PFSK-1 (cell line): ENCODE data around the gene EFCAB8.

Experiments
- FOXP2 ChIP-seq: optimal IDR thresholded peaks from 2 replicates; pipeline ENCODE3; 2011; ENCODE audit warnings: borderline replicate concordance, control low read depth, inconsistent platforms; ENCODE audit not compliant: insufficient read depth; ENCODE audit errors: extremely low read length, extremely low read depth
- POLR2AphosphoS5 ChIP-seq: IDR thresholded peaks from 2 replicates; pipeline ENCODE4 v1.6.1; 2012; ENCODE audit warnings: low read depth, mild to moderate bottlenecking, control low read depth, low read length, moderate library complexity
- SIN3A ChIP-seq: IDR thresholded peaks from 2 replicates; pipeline ENCODE4 v1.6.1; 2012; ENCODE audit warnings: mild to moderate bottlenecking, low read length, moderate library complexity, borderline replicate concordance; ENCODE audit not compliant: insufficient read depth
- TAF1 ChIP-seq: IDR thresholded peaks from 2 replicates; pipeline ENCODE4 v1.6.1; 2012; ENCODE audit warnings: low read length, control low read depth, borderline replicate concordance; ENCODE audit not compliant: insufficient read depth
- TF ChIP-seq, protein P1 (sequence below), 2 experiments: IDR thresholded peaks; 2 replicates each; pipeline versions ENCODE4 v1.6.1 to v1.8.0; 2011 to 2012; ENCODE audit warnings: low read depth in 2 of 2, low read length in 2 of 2, control low read depth in 1 of 2, inconsistent platforms in 1 of 2, mild to moderate bottlenecking in 1 of 2, moderate library complexity in 1 of 2; ENCODE audit not compliant: insufficient read depth in 1 of 2

Gene EFCAB8

DNA sequence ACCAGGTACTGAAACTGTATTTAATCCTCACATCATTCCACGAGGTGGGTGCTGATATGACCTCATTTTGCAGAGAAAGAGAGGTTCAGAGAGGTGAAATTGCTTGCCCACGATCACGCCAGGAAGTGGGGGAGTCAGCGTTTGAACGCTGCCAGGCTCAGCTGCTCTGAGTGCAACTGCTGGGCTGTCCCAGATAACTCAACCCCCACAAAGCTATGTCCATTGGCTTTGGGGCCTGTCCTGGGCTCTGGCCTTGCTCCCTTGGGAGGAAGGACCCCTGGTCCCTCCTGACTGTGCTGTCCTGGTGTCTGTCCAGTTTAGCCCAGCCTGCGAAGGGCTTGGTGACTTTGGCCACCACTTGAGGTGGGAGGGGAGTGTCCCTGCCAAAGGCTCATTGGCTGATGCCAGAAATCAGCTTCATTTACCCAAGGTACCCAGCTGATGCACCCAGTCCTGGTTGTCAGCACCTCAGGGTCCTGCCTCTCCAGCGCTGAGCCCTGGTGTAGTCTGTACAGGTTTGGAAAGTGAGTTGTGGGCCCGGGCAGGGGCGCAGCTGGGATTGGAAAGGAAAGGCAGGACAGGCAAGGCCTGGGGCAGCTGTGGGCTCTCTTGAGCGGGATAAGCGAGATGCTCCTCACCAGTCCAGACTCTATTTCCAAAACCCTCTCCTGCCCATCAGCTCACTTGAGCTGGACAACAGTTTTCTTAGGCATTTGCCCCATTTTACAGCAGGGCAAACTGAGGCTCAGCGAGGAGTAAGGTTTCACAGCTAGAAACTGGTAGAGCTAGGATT is 107.1 kb downstream of the EFCAB8 start:
- TF ChIP-seq POLR2AphosphoS5 (no peak), FOXP2 (no peak), SIN3A (no peak), TAF1 (no peak)
- TF ChIP-seq, protein P1, sequence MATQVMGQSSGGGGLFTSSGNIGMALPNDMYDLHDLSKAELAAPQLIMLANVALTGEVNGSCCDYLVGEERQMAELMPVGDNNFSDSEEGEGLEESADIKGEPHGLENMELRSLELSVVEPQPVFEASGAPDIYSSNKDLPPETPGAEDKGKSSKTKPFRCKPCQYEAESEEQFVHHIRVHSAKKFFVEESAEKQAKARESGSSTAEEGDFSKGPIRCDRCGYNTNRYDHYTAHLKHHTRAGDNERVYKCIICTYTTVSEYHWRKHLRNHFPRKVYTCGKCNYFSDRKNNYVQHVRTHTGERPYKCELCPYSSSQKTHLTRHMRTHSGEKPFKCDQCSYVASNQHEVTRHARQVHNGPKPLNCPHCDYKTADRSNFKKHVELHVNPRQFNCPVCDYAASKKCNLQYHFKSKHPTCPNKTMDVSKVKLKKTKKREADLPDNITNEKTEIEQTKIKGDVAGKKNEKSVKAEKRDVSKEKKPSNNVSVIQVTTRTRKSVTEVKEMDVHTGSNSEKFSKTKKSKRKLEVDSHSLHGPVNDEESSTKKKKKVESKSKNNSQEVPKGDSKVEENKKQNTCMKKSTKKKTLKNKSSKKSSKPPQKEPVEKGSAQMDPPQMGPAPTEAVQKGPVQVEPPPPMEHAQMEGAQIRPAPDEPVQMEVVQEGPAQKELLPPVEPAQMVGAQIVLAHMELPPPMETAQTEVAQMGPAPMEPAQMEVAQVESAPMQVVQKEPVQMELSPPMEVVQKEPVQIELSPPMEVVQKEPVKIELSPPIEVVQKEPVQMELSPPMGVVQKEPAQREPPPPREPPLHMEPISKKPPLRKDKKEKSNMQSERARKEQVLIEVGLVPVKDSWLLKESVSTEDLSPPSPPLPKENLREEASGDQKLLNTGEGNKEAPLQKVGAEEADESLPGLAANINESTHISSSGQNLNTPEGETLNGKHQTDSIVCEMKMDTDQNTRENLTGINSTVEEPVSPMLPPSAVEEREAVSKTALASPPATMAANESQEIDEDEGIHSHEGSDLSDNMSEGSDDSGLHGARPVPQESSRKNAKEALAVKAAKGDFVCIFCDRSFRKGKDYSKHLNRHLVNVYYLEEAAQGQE (IDR thresholded peaks at IDR 0.05; ENCODE audit: insufficient read depth in 1 of 2, low read depth in 2 of 2, low read length in 2 of 2), result no peak

DNA sequence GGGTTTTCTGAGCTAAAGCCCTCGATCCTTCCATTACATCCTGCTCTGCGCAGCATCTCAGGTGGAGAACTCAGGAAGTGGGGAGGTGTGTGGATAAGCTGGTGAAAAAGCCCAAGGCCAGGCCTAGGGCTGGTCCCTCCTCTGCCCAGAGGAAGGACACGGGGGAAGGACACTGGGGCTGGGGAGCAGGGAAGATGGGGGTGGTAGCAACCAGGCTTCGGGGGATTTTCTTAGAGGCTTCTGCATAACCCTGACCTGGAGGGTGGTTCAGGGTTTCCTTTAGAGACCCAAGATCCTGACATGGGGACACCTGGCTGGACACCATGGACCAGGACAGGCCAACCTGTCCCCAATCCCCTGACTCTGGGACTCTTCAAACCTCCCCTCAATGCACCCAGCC is 107.7 kb downstream of the EFCAB8 start:
- TF ChIP-seq TAF1, result no peak
- TF ChIP-seq POLR2AphosphoS5, result no peak
- TF ChIP-seq, protein P1 (IDR thresholded peaks at IDR 0.05; ENCODE audit: insufficient read depth in 1 of 2, low read depth in 2 of 2, low read length in 2 of 2), result no peak
- TF ChIP-seq FOXP2, result no peak
- TF ChIP-seq SIN3A, result no peak

DNA sequence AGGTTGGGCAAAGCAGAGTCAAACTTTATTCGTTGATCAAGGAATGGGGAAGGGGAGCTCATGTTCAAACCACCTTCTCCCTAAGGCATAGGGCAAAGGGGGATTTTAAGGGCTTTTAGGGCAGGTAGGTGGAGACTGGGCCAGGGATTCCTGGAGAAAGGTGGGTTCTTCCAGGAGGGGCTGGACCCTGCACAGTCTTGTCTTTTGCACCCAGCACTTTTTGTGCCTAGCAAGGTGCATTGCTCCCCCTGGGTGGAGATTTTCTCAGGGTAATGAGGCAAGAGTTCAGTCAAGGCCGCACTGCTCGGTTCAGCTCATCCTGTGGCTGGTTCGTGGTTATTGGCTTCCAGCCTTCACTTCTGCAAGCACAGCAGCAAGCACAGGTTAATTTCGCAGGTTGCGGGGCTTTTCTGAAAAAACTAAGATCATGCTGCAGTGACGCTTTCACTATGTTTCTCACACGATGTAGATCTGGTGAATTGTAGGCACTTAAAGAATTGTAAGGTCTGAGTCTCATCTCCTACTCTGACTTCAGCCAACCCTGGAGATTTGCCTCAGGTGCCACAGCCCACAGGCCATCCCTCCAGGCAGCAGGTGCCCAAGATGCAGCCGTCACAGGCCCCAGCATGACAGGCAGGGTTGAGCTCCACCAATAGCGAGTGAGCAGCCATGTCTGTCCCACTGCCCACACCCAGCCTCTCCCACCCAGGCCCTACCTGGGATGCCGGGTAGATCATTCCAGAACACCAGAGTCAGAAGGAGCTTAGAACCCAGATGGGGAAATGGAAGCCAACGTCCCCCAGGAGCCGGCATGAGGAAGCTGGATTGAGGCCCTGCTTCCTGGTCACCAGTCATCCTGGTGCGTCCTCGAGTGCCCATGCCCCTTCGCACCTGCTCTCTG is 108.4 kb downstream of the EFCAB8 start:
- no peak for TF ChIP-seq SIN3A

DNA sequence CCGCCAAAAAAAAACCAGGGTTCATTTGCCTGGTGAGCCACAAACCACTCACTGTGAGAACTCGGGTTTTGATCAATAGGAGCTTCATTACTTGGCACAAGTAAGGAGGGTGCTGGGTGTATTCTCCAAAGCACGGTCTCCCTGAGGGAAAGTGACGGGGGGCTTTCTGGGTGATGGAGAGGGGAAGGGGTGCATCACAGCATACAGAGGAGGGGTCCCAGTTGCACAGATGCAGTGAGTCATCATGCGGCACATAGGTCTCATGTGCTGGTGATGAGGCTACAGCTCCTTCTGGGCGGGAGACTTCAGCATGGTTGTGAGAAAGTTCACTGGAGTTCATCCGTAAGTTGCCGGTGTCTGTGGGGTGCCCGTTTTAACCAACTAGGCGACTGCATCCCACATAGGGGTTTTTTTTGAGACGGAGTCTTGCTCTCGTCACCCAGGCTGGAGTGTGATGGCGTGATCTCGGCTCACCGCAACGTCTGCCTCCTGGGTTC is 109.3 kb downstream of the EFCAB8 start:
- TF ChIP-seq TAF1 (no peak), POLR2AphosphoS5 (no peak), FOXP2 (no peak), SIN3A (no peak)
- TF ChIP-seq, protein P1 (IDR thresholded peaks at IDR 0.05; ENCODE audit: insufficient read depth in 1 of 2, low read depth in 2 of 2, low read length in 2 of 2), result no peak

DNA sequence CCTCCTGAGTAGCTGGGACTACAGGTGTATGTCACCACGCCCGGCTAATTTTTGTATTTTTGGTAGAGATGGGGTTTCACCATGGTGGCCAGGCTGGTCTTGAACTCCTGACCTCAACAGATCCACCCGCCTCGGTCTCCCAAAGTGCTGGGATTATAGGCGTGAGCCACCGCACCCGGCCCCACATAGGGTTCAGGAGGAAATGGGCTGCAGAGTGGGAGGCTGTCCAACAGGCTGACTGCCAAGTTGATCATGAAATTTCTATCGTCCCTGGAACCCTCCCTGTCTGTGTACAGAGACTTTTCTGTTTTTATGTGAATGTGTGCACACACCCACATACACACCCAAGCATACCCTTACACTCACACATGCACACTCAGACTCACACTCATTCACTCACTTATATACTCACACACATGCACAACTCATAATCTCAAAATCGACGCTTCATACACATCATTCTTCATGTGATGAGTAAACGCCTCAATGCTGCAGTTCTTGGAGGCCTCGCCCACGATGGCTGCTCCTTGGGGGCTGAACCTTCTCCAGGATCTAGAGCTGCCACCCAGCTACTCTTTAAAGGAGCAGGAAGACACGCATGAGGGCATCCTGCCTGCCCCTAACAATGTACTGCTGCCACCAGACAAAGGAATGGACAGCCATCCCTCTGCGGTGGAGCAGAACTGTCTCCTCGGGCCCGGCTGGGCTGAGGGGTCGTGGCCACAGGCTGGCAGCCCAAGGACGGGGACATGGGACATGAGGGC is 109.9 kb downstream of the EFCAB8 start:
- TF ChIP-seq FOXP2 (no peak), TAF1 (no peak), SIN3A (no peak), POLR2AphosphoS5 (no peak)
- TF ChIP-seq, protein P1 (IDR thresholded peaks at IDR 0.05; ENCODE audit: insufficient read depth in 1 of 2, low read depth in 2 of 2, low read length in 2 of 2), result no peak
